T-helper 1 cell treated with Interleukin-12 subunit alpha and Interleukin-12 subunit beta and Interleukin-4 antibody, amounts not matched to agents 30 μg/mL and 1 μg/mL, for 36 hours (primary cell): Measurements from ENCODE around the gene RBBP5.
"Not testable (repeated sequence)": the region's sequence is repeated elsewhere in the genome, so short reads cannot be mapped to it uniquely, and the experiment has no call there.

Source experiments
- H3K27ac Mint-ChIP-seq: one replicate; pipeline ENCODE4 v1.8.0; 2021; ENCODE audit warnings: mild to moderate bottlenecking, mixed read lengths
- H3K27me3 Mint-ChIP-seq: one replicate; pipeline ENCODE4 v1.8.0; 2021; ENCODE audit warnings: low read depth, mixed read lengths
- H3K36me3 Mint-ChIP-seq: one replicate; pipeline ENCODE4 v1.8.0; 2021; ENCODE audit warnings: low read depth, mixed read lengths
- H3K4me1 Mint-ChIP-seq: one replicate; pipeline ENCODE4 v1.8.0; 2021; ENCODE audit warnings: low read depth, mixed read lengths
- H3K4me3 Mint-ChIP-seq: one replicate; pipeline ENCODE4 v1.8.0; 2021; ENCODE audit warnings: mild to moderate bottlenecking, moderate library complexity, mixed read lengths
- H3K9me3 Mint-ChIP-seq: one replicate; pipeline ENCODE4 v1.8.0; 2021; ENCODE audit warnings: mixed read lengths

Gene RBBP5, protein sequence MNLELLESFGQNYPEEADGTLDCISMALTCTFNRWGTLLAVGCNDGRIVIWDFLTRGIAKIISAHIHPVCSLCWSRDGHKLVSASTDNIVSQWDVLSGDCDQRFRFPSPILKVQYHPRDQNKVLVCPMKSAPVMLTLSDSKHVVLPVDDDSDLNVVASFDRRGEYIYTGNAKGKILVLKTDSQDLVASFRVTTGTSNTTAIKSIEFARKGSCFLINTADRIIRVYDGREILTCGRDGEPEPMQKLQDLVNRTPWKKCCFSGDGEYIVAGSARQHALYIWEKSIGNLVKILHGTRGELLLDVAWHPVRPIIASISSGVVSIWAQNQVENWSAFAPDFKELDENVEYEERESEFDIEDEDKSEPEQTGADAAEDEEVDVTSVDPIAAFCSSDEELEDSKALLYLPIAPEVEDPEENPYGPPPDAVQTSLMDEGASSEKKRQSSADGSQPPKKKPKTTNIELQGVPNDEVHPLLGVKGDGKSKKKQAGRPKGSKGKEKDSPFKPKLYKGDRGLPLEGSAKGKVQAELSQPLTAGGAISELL

DNA sequence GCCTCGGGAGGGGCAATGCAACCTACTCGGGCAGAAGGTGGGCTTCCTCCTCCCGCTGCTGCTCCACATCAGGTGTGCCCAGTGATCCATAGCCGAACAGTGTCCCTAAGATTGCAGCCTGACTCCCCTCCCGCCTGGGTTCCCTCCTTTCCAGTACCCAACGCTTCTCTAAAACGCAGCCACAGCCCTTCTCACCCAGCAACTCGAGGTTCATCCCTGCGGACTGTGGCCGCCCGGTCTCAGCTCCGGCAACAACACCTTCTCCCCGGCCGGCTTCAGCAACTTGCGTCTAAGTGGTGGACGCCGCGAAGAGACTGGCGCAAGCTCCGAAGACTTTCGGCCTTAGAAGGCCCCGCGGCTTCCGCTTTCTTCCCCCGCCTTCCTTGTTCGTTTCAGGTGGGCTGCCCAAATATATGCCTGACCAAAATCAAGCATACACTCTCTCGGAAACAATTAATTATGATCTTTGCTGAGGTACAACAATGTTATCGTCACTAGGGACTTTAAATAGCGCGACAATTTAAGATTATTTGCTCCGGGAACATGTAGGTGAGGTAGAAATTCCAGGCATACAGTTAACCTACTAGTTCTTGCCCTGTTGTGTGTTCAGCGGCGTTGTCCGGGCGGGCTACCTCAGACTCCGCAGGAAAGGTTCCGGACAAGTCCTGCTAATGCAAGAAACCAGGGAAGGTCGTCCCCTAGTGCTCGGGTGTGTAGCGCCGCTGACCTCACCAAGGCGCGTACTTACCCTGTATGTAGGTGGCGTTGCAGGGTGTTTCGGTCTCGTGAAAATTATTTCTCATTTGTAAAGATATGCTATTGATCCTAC is at the start of gene RBBP5:
Gene RBBP5, minus strand, starts transcription at position 319 of the 829 bp plus-strand sequence. Its CDS starts 105 bp downstream, at position 214.
- Mint-ChIP-seq H3K4me1 (peaks cover 30% of the 10 kb centered on the region), H3K4me3 (peak within 1 kb of the TSS; percentile 92), H3K9me3 (no peaks in the 10 kb centered on the region), H3K27ac (peak within 1 kb of the TSS; percentile 99), H3K27me3 (no peaks in the 10 kb centered on the region), H3K36me3 (peaks cover 8% of the 10 kb centered on the region)

DNA sequence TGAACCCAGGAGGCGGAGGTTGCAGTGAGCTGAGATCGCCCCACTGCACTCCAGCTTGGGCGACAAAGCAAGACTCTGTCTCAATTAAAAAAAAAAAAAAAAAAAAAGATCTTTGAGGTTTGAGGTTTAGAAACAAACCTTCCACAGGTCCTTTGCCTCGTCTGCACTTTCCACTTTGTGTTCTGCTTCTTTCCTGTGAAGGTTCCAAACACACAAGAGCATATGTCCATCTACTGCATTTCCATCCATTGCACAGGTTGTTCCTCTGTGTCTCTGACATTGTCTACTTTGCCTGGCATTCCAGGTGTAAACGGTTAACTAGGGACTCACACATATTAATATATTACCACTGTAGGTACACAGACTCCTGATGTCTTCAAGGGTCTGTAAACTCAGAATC is 49.6 kb upstream of the RBBP5 start:
- no peaks in the 10 kb centered on the region for H3K27me3 Mint-ChIP-seq

GRCh38 chr1:205170532-205171269 is 48.9 kb upstream of the RBBP5 start:
- H3K4me3 Mint-ChIP-seq = no peak overlapping the region

More for the DNA sequence above, 49.6 kb upstream of the RBBP5 start:
- Mint-ChIP-seq H3K36me3 (peaks cover 40% of the 10 kb centered on the region), H3K27ac (peak overlapping the region; percentile 67), H3K9me3 (no peaks in the 10 kb centered on the region), H3K4me1 (peaks cover 25% of the 10 kb centered on the region), H3K4me3 (peak overlapping the region; percentile 1)

GRCh38 chr1:205169248-205169647 is 47.5 kb upstream of the RBBP5 start:
- Mint-ChIP-seq H3K27me3 (no peaks in the 10 kb centered on the region), H3K9me3 (no peaks in the 10 kb centered on the region), H3K4me3 (no peak overlapping the region), H3K36me3 (peaks cover 48% of the 10 kb centered on the region), H3K4me1 (peaks cover 25% of the 10 kb centered on the region), H3K27ac (no peak overlapping the region)

More at GRCh38 chr1:205170532-205171269, 48.9 kb upstream of the RBBP5 start:
- Mint-ChIP-seq H3K9me3 (no peaks in the 10 kb centered on the region), H3K27me3 (no peaks in the 10 kb centered on the region), H3K4me1 (peaks cover 25% of the 10 kb centered on the region), H3K27ac (peak overlapping the region; percentile 67), H3K36me3 (peaks cover 42% of the 10 kb centered on the region)

DNA sequence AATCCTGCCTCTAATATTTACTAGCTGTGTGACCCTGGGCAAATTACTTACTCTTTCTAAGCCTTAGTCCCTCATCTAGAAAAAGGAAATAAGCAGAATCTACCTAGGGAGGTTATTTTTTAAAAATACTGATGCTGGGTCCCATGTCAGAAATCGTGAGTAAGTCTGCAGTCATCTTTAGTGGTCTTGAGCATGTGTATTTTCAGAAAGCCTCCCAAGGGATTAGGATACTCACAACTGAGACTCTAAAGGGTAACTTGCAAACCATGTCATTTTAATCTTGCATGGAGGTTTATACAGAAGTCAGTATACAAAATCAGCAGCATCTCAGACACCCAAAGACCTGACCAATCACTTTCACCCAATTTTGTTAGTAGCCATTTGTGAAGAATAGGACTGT is 46.5 kb upstream of the RBBP5 start:
- Mint-ChIP-seq H3K4me3 (no peak overlapping the region), H3K36me3 (peaks cover 56% of the 10 kb centered on the region), H3K9me3 (no peaks in the 10 kb centered on the region), H3K27me3 (no peaks in the 10 kb centered on the region), H3K4me1 (peaks cover 31% of the 10 kb centered on the region), H3K27ac (no peak overlapping the region)

DNA sequence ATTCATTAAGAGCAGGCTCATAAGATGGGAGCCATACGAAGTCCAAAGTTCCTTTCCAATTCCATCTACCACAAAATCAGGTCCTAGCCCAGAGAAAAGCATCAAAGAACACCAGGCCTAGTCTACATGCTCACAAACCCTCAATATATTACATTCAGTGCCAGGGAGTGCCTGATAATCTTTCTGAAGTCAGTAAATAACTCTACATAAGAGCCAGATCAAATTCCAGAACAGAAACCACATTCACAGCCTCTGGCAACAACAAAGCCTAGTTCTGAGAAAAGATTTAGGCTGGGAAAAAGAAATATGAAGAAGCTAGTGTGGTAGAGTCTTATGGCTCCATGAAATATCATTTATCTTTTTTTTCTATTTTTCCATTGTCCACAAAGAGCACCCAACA is 40.5 kb upstream of the RBBP5 start:
- H3K27ac Mint-ChIP-seq = no peak overlapping the region

GRCh38 chr1:205161076-205161475 is 39.3 kb upstream of the RBBP5 start:
- peaks cover 12% of the 10 kb centered on the region for H3K9me3 Mint-ChIP-seq
- H3K27me3 Mint-ChIP-seq = no peaks in the 10 kb centered on the region
- peaks cover 74% of the 10 kb centered on the region for H3K36me3 Mint-ChIP-seq
- peak overlapping the region; percentile 6 for H3K27ac Mint-ChIP-seq
- H3K4me1 Mint-ChIP-seq = peaks cover 12% of the 10 kb centered on the region
- no peak overlapping the region for H3K4me3 Mint-ChIP-seq

More for the DNA sequence above, 40.5 kb upstream of the RBBP5 start:
- Mint-ChIP-seq H3K4me3 (no peak overlapping the region), H3K4me1 (peaks cover 14% of the 10 kb centered on the region), H3K36me3 (peaks cover 69% of the 10 kb centered on the region), H3K9me3 (no peaks in the 10 kb centered on the region), H3K27me3 (no peaks in the 10 kb centered on the region)

DNA sequence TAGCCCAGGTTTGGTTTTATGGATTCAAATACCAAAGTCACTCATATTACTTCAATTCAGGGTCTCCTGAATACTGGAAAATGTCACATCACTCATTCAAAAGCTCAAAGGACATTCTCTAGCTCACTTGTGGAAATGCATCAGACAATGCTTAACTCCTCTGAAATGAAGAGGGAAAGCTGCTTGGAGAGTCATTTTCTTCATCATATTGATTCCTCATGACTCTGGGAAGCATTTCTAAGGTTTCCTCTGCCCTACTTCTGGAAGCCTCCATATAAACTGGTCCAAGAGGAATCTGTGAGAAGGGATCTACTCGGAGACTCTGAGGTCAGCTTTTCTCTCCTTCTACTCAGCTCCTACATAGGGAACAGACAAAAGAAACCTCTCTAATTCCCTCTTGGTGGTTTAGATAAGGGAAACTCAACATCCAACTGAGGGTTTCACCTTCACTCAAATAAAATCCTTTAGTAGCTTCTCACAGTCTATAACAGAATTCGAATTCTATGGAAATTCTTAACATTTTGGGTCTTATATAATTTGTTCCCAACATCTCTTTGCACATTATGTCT is 36.4 kb upstream of the RBBP5 start:
- Mint-ChIP-seq H3K4me1 (peaks cover 6% of the 10 kb centered on the region), H3K36me3 (peaks cover 81% of the 10 kb centered on the region), H3K9me3 (peaks cover 22% of the 10 kb centered on the region), H3K27ac (no peak overlapping the region), H3K4me3 (no peak overlapping the region), H3K27me3 (no peaks in the 10 kb centered on the region)

DNA sequence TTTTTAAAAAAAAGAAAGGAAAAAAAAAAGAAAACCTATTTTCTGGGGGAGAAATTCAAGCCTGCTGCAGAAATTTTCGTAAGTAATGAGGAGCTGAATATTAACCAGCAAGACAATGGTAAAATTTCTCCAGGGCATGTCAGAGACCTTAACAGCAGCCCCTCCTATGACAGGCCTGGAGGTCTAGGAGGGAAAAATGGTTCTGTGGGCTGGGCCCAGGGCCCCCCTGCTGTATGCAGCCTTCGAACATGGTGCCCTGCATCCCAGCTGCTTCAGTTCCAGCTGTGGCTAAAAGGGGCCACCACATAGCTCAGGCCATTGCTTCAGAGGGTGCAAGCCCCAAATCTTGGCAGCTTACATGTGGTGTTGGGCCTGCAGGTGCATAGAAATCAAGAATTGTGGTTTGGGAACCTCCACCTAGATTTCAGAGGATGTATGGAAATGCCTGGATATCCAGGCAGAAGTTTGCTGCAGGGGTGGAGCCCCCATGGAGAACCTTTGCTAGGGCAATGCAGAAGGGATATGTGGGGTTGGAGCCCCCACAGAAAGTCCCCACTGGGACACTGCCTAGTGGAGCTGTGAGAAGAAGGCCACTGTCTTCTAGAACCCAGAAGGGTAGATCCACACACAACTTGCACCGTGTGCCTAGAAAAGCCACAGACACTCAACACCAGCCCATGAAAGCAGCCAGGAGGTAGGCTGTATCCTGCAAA is 34.0 kb upstream of the RBBP5 start:
- Mint-ChIP-seq H3K9me3 (peaks cover 22% of the 10 kb centered on the region), H3K36me3 (peaks cover 68% of the 10 kb centered on the region)
- H3K4me1 Mint-ChIP-seq, H3K27me3 Mint-ChIP-seq, H3K27ac Mint-ChIP-seq, H3K4me3 Mint-ChIP-seq: not testable (repeated sequence)

DNA sequence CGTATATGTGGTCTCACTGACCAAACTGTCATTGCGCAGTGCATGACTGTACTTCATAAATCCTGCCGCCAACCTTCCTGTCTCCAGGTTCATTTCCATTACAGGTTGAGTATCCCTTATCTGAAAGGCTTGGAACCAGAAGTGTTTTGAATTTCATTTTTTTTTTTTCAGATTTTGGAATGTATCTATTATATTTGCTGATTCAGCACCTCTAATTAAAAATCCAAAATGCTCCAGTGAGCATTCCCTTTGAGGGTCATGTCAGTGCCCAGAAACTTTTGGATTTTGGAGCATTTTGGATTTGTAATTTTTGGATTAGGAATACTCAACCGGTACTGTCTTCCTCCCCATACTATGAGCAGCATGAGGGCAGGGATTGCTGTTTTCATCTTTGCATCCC is 30.7 kb upstream of the RBBP5 start:
- Mint-ChIP-seq H3K27ac (no peak overlapping the region), H3K36me3 (peaks cover 54% of the 10 kb centered on the region), H3K4me3 (no peak overlapping the region), H3K4me1 (no peaks in the 10 kb centered on the region), H3K27me3 (no peaks in the 10 kb centered on the region), H3K9me3 (peaks cover 22% of the 10 kb centered on the region)

DNA sequence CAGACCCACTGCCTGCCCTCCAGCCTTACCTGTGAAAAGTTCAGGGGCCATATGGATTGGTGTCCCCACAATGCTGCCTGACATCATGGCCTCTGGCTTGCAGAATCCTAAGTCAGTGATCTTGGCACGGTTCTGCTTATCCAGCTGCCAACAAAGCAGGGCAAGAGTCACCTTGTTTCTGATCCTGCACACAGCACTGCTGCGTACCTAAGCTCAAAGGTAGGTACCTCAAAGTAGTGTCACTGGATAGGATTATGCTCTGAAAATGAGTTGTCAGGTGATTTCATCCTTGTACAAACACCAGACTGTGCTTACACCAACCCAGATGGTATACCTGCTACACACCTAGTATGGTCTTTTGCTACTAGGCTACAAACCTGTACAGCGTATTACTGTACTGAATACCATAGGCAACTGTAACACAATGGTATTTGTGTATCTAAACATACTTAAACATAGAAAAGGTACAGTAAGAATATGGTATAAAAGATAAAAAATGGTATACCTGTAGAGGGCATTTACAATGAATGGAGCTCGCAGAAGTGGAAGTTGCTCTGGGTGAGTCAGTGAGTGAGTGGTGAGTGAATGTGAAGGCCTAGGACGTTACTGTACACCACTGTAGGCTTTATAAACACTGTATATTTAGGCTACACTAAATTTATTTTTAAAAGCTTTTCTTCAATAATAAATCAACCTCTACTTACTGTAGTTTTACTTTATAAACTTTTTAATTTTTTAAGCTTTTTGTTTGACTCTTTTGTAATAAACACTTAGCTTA is 29.1 kb upstream of the RBBP5 start:
- H3K36me3 Mint-ChIP-seq = peaks cover 44% of the 10 kb centered on the region
- no peaks in the 10 kb centered on the region for H3K4me1 Mint-ChIP-seq
- no peak overlapping the region for H3K27ac Mint-ChIP-seq
- peaks cover 7% of the 10 kb centered on the region for H3K9me3 Mint-ChIP-seq
- no peak overlapping the region for H3K4me3 Mint-ChIP-seq
- H3K27me3 Mint-ChIP-seq = no peaks in the 10 kb centered on the region

- no peak overlapping the region for H3K27ac Mint-ChIP-seq
- H3K9me3 Mint-ChIP-seq = no peaks in the 10 kb centered on the region
- no peak overlapping the region for H3K4me3 Mint-ChIP-seq
- H3K36me3 Mint-ChIP-seq = peaks cover 22% of the 10 kb centered on the region
- H3K4me1 Mint-ChIP-seq = no peaks in the 10 kb centered on the region
- no peaks in the 10 kb centered on the region for H3K27me3 Mint-ChIP-seq
These were observed 25.5 kb upstream of the RBBP5 start for GRCh38 chr1:205147191-205147835.
